VCaP (cell line): Measurements from ENCODE around the gene SPTBN4.
A peak's percentile ranks its signal among the peaks of the same experiment; 100 is the strongest.
"Not testable (repeated sequence)": the region's sequence is repeated elsewhere in the genome, so short reads cannot be mapped to it uniquely, and the experiment has no call there.

Source experiments
- H3K27ac ChIP-seq: fragments of 450-650 bp; 2 replicates; pipeline ENCODE4 v1.5.1; 2017
- CTCF ChIP-seq: fragments of 450-650 bp; conservative IDR thresholded peaks from 2 replicates; pipeline ENCODE4 v1.5.1; 2017; ENCODE audit warnings: mild to moderate bottlenecking, moderate library complexity

SPTBN4 gene

GRCh38 chr19:40453151-40453735, 13.6 kb upstream of the SPTBN4 start:
- no peak for TF ChIP-seq CTCF
- H3K27ac ChIP-seq, result peak overlapping the region; percentile 53

GRCh38 chr19:40453943-40454342, 12.9 kb upstream of the SPTBN4 start:
- H3K27ac ChIP-seq, result peak overlapping the region; percentile 53

GRCh38 chr19:40457048-40457447, 9.8 kb upstream of the SPTBN4 start:
- H3K27ac ChIP-seq, result no peak overlapping the region
- TF ChIP-seq CTCF, result no peak

- H3K27ac ChIP-seq, result no peak overlapping the region
- no peak for TF ChIP-seq CTCF
Measured at GRCh38 chr19:40457953-40458596, 8.7 kb upstream of the SPTBN4 start.

GRCh38 chr19:40458597-40458974, 8.2 kb upstream of the SPTBN4 start:
- TF ChIP-seq CTCF, result no peak
- H3K27ac ChIP-seq, result no peak overlapping the region

- H3K27ac ChIP-seq, result no peak overlapping the region
- no peak for TF ChIP-seq CTCF
Measured at GRCh38 chr19:40460185-40460584, 6.6 kb upstream of the SPTBN4 start.

GRCh38 chr19:40461669-40462221, 5.1 kb upstream of the SPTBN4 start:
- peak overlapping the region; percentile 59 for H3K27ac ChIP-seq
- TF ChIP-seq CTCF, result no peak

GRCh38 chr19:40463587-40464037, 3.2 kb upstream of the SPTBN4 start:
- H3K27ac ChIP-seq, result not testable (repeated sequence)
